ENCODE data around the gene ZNF512B. TPM values are rescaled to one million over a fixed set of nuclear protein-coding genes. Genes with fewer than 3 reads are reported as not detected.

The ZNF512B gene
- polyA plus RNA-seq, 2 of the 4 experiments (the other 2 are of a cell fraction), result 2.1 to 16.8 TPM

- Histone ChIP-seq H3K9me3 (no peaks in the 10 kb centered on the region), H3K4me3 (no peak overlapping the region), H3K4me1 (peaks cover 46% of the 10 kb centered on the region), H3K4me2 (no peak overlapping the region), H3K27ac (no peak overlapping the region)
- CTCF ChIA-PET, result interaction anchor here (0.9 to 3.3 kb wide), 5 partner anchors 12 to 271 kb away, joined by 3 to 27 read pairs (median 3); partner anchors contain the start of genes ARFRP1 and ZGPAT
- 95% methylated on average over 8 of the region's 47 CpGs for WGBS (ENCODE audit: missing lambda C conversion rate)
- no peak for FAIRE-seq
- DNase-seq (ENCODE audit: low read depth in 1 of 2, low spot score in 1 of 2), result no peak
- TF ChIP-seq HDAC2 (IDR thresholded peaks at IDR 0.05), result no peak
- TF ChIP-seq EHMT2 (IDR thresholded peaks at IDR 0.05; ENCODE audit: low read depth), result no peak
- no peak for TF ChIP-seq FOSL2 (IDR thresholded peaks at IDR 0.05)
- TF ChIP-seq FOSL2 (CRISPR knock-in tag; IDR thresholded peaks at IDR 0.05), result no peak
- no peak for TF ChIP-seq CTCF (IDR thresholded peaks at IDR 0.05)
- TF ChIP-seq MAZ (IDR thresholded peaks at IDR 0.05; ENCODE audit: borderline replicate concordance, low read depth, low read length), result no peak
- no peak for TF ChIP-seq CBX8 (IDR thresholded peaks at IDR 0.05)
- TF ChIP-seq POLR2A (IDR thresholded peaks at IDR 0.05; ENCODE audit: low read length), result no peak
- TF ChIP-seq MAX (IDR thresholded peaks at IDR 0.05), result no peak
- TF ChIP-seq SMC3 (IDR thresholded peaks at IDR 0.05), result no peak
- TF ChIP-seq KDM1A (IDR thresholded peaks at IDR 0.05; ENCODE audit: low read depth), result no peak
- TF ChIP-seq REST (IDR thresholded peaks at IDR 0.05), result no peak
- no peak for TF ChIP-seq RNF2 (IDR thresholded peaks at IDR 0.05; ENCODE audit: borderline replicate concordance, low read depth)
- POLR2A ChIA-PET, result no interaction called here
- no peak for ATAC-seq
These were observed 9.5 kb upstream of the ZNF512B start for GRCh38 chr20:63979229-63979556.

- CTCF ChIA-PET, result interaction anchor here (0.9 to 3.3 kb wide), 7 partner anchors 13 to 440 kb away, joined by 3 to 27 read pairs (median 6); no protein-coding TSS in a partner anchor
These were observed 8.8 kb upstream of the ZNF512B start for GRCh38 chr20:63978319-63979228.

More at GRCh38 chr20:63978319-63979228, 8.8 kb upstream of the ZNF512B start:
- no peak overlapping the region for H3K4me3 ChIP-seq
- peak overlapping the region; percentile 54 for H3K4me2 ChIP-seq
- no peak for ATAC-seq
- 91% methylated on average over 51 of the region's 52 CpGs for WGBS (ENCODE audit: missing lambda C conversion rate)
- POLR2A ChIA-PET, result no interaction called here
- TF ChIP-seq E2F6 (IDR thresholded peaks at IDR 0.05; ENCODE audit: borderline replicate concordance, low read depth) (no peak), MAFK (IDR thresholded peaks at IDR 0.05; ENCODE audit: partially characterized antibody) (no peak), TP53 (CRISPR knock-in tag; IDR thresholded peaks at IDR 0.05) (no peak), ZSCAN20 (CRISPR knock-in tag; IDR thresholded peaks at IDR 0.05) (no peak), MAX (IDR thresholded peaks at IDR 0.05) (no peak), USF2 (IDR thresholded peaks at IDR 0.05) (no peak), POLR2A (IDR thresholded peaks at IDR 0.05; ENCODE audit: low read length) (no peak), CTCF (IDR thresholded peaks at IDR 0.05) (no peak), HOXB5 (CRISPR knock-in tag; IDR thresholded peaks at IDR 0.05) (no peak), KDM1A (IDR thresholded peaks at IDR 0.05; ENCODE audit: low read depth) (no peak), HOXB13 (CRISPR knock-in tag; IDR thresholded peaks at IDR 0.05; ENCODE audit: low read depth) (no peak), ESRRA (IDR thresholded peaks at IDR 0.05; ENCODE audit: borderline replicate concordance, low read length) (no peak)
- H3K4me1 ChIP-seq, result peaks cover 48% of the 10 kb centered on the region
- FAIRE-seq, result no peak
- H3K27ac ChIP-seq, result peak overlapping the region in 1 of 2 experiments; percentile 65; a peak in 3 of 6 replicates
- no peak for DNase-seq (ENCODE audit: low read depth in 1 of 2, low spot score in 1 of 2)
- H3K9me3 ChIP-seq, result no peaks in the 10 kb centered on the region

Measured in A549 (cell line).